NT2/D1 (cell line): Measurements from ENCODE around the gene DOCK9.

Experiments
- DNase-seq: peaks from one replicate; pipeline ENCODE4 v3.0.0-alpha.2; 2011; ENCODE audit warnings: low read depth, low spot score
- H3K27me3 ChIP-seq: 2 replicates; pipeline ENCODE4 v1.6.0; 2011; ENCODE audit warnings: mild to moderate bottlenecking; ENCODE audit not compliant: insufficient read length, insufficient read depth
- H3K36me3 ChIP-seq: 2 replicates; pipeline ENCODE4 v1.6.1; 2011; ENCODE audit warnings: mild to moderate bottlenecking, low read length, mixed read lengths; ENCODE audit not compliant: insufficient read depth, insufficient read length
- H3K4me1 ChIP-seq: 2 replicates; pipeline ENCODE4 v1.5.1; 2011; ENCODE audit not compliant: insufficient read depth, insufficient read length
- H3K4me3 ChIP-seq: 2 replicates; pipeline ENCODE4 v1.5.1; 2011; ENCODE audit warnings: low read depth; ENCODE audit not compliant: insufficient read length
- H3K9ac ChIP-seq: 2 replicates; pipeline ENCODE4 v1.6.0; 2011; ENCODE audit warnings: low read depth; ENCODE audit not compliant: insufficient read length
- H3K9me3 ChIP-seq: 2 replicates; pipeline ENCODE4 v1.5.1; 2011; ENCODE audit warnings: mild to moderate bottlenecking, low read length; ENCODE audit not compliant: insufficient read depth
- SUZ12 ChIP-seq: IDR thresholded peaks from 2 replicates; pipeline ENCODE4 v1.6.1; 2011; ENCODE audit not compliant: insufficient read length, insufficient read depth; ENCODE audit errors: extremely low read depth
- YY1 ChIP-seq: IDR thresholded peaks from 2 replicates; pipeline ENCODE4 v1.6.1; 2011; ENCODE audit not compliant: insufficient read length, insufficient read depth
- ZNF274 ChIP-seq: IDR thresholded peaks from 2 replicates; pipeline ENCODE4 v1.6.1; 2011; ENCODE audit warnings: mild to moderate bottlenecking, low read depth, low read length

DOCK9 gene

DNA sequence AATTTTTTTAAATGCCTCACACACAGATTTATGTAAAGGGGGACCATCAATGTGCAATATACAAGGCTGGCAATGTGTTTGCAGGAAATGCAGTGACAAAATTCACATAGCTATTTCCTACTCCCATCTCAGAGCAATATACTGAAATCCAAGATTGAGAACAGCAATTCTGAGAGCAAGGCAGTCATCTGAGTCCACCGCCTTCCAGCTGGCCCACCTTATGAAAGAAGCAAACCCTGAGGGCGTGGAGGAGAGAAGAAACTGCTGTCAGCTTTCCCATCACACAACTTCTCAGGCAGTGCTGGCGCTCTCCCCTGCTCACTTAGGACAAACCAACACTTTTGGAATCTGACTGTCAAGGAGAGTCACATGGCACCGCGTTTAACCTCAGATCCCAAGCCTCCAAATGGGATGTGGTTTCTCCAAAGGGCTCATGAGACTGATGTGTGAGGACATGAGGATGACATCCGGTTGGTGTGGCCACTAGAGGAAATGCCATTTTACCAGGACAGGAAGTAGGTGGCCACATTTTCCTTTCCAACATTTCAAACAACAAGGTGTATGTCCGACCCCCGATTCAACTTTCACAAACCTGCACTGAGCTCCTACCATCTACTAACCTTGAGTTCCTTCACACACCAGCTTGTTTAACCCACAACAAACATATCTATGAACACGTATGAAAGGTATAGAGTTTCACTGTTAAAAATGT, 3.7 kb upstream of the DOCK9 start:
- Histone ChIP-seq H3K9me3 (no peaks in the 10 kb centered on the region), H3K36me3 (no peaks in the 10 kb centered on the region), H3K9ac (no peak overlapping the region), H3K27me3 (no peaks in the 10 kb centered on the region), H3K4me3 (no peak overlapping the region), H3K4me1 (peaks cover 7% of the 10 kb centered on the region)
- no peak for DNase-seq
- TF ChIP-seq ZNF274 (no peak), SUZ12 (no peak), YY1 (no peak)

- H3K9ac ChIP-seq: no peak overlapping the region
- H3K36me3 ChIP-seq: no peaks in the 10 kb centered on the region
- H3K4me3 ChIP-seq: no peak overlapping the region
- TF ChIP-seq SUZ12 (no peak), ZNF274 (no peak), YY1 (no peak)
- no peak for DNase-seq
- no peaks in the 10 kb centered on the region for H3K9me3 ChIP-seq
- H3K4me1 ChIP-seq: peaks cover 5% of the 10 kb centered on the region
- no peaks in the 10 kb centered on the region for H3K27me3 ChIP-seq
Observed at GRCh38 chr13:98979012-98979660, 1.3 kb upstream of the DOCK9 start.

DNA sequence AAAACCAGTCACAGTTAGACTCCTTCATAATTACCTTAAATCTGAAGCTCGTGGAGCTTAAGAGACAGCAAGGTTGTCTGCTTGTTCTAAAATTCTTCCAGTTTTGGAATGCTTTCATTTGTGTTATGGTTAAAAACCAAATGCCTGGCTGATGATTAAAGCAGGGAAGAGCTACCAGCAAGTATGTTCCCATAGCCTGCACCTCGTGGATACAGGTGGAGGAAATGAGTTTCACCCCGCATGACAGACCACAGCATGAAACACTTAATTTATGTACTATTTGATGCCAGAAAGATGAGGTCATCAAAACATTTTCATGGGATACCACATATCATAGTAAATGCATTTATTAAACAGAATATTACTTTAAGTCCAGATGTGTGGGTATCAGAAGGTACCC, 416 bp upstream of the DOCK9 start:
- TF ChIP-seq ZNF274 (no peak), SUZ12 (no peak), YY1 (no peak)
- Histone ChIP-seq H3K9me3 (no peaks in the 10 kb centered on the region), H3K9ac (no peak overlapping the region), H3K4me3 (no peak overlapping the region), H3K27me3 (no peaks in the 10 kb centered on the region), H3K36me3 (no peaks in the 10 kb centered on the region), H3K4me1 (peaks cover 5% of the 10 kb centered on the region)
- no peak for DNase-seq

DNA sequence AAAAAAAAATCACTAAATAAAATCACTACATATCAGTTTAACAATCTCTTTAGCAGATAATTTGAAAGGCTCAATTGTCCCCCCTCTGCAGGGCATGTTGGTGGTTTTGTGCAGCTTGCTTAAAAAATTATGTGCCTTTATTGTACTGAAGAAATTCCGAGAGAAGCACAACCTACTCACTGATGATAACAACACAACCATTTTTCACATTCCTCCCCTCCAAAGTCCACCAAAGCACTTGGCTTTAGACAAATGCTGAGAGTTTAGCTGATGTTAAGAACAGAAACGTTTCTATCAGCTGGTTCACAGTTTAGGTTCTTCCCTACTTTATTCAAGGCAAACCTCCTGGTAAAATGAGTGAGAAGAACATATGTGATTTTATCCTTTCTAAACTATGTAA, 923 bp downstream of the DOCK9 start:
- Histone ChIP-seq H3K27me3 (no peaks in the 10 kb centered on the region), H3K9ac (no peak overlapping the region), H3K4me1 (peaks cover 7% of the 10 kb centered on the region), H3K36me3 (no peaks in the 10 kb centered on the region), H3K4me3 (no peak overlapping the region), H3K9me3 (no peaks in the 10 kb centered on the region)
- no peak for DNase-seq
- no peak for TF ChIP-seq SUZ12

- TF ChIP-seq YY1 (no peak), SUZ12 (no peak)
- Histone ChIP-seq H3K36me3 (no peaks in the 10 kb centered on the region), H3K9ac (no peak overlapping the region), H3K4me3 (no peak overlapping the region), H3K9me3 (no peaks in the 10 kb centered on the region), H3K4me1 (peaks cover 7% of the 10 kb centered on the region), H3K27me3 (no peaks in the 10 kb centered on the region)
- DNase-seq: no peak
Observed at GRCh38 chr13:98976338-98976737, 1.5 kb downstream of the DOCK9 start.

- DNase-seq: no peak
- Histone ChIP-seq H3K9ac (no peak overlapping the region), H3K4me1 (peaks cover 7% of the 10 kb centered on the region), H3K9me3 (no peaks in the 10 kb centered on the region), H3K27me3 (no peaks in the 10 kb centered on the region), H3K4me3 (no peak overlapping the region), H3K36me3 (no peaks in the 10 kb centered on the region)
- TF ChIP-seq ZNF274 (no peak), YY1 (no peak), SUZ12 (no peak)
Observed at GRCh38 chr13:98975822-98976261, 2.0 kb downstream of the DOCK9 start.

GRCh38 chr13:98974053-98974452, 3.8 kb downstream of the DOCK9 start:
- Histone ChIP-seq H3K4me3 (no peak overlapping the region), H3K36me3 (no peaks in the 10 kb centered on the region), H3K27me3 (no peaks in the 10 kb centered on the region), H3K9ac (no peak overlapping the region), H3K4me1 (peaks cover 7% of the 10 kb centered on the region), H3K9me3 (no peaks in the 10 kb centered on the region)
- TF ChIP-seq YY1 (no peak), ZNF274 (no peak), SUZ12 (no peak)
- no peak for DNase-seq
